ENCODE measurements around the gene CACNA2D3.

DNA sequence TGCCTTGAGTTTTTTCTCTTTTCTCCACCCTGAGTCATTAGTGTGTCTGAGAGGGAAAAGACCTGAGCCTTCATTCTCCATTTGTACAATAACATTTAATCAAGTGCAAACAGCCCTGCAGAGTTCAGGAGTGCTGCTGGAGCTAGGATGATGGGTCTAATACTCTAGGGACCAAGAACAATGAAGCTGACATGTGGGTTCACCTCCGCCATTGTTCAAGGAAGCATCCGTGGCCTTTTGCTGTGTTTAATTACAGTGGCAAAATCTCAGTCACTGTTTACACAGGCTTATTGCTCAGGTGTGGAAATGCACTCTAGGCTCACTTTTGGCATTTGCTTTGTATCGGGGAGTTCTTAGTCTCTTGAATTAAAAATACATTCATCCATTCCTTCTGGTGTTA is 545.9 kb downstream of the CACNA2D3 start:
- TF ChIP-seq, protein P1, sequence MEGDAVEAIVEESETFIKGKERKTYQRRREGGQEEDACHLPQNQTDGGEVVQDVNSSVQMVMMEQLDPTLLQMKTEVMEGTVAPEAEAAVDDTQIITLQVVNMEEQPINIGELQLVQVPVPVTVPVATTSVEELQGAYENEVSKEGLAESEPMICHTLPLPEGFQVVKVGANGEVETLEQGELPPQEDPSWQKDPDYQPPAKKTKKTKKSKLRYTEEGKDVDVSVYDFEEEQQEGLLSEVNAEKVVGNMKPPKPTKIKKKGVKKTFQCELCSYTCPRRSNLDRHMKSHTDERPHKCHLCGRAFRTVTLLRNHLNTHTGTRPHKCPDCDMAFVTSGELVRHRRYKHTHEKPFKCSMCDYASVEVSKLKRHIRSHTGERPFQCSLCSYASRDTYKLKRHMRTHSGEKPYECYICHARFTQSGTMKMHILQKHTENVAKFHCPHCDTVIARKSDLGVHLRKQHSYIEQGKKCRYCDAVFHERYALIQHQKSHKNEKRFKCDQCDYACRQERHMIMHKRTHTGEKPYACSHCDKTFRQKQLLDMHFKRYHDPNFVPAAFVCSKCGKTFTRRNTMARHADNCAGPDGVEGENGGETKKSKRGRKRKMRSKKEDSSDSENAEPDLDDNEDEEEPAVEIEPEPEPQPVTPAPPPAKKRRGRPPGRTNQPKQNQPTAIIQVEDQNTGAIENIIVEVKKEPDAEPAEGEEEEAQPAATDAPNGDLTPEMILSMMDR (IDR thresholded peaks at IDR 0.05): no peak
- no peak for TF ChIP-seq EZH2phosphoT487 (IDR thresholded peaks at IDR 0.05)
